Measurements from ENCODE around the gene TAX1BP3. TPM values are rescaled to one million over a fixed set of nuclear protein-coding genes. Genes with fewer than 3 reads are reported as not detected.

The TAX1BP3 gene
- total RNA-seq, 2 donors from 2014 or later, result 212 to 227 TPM

DNA sequence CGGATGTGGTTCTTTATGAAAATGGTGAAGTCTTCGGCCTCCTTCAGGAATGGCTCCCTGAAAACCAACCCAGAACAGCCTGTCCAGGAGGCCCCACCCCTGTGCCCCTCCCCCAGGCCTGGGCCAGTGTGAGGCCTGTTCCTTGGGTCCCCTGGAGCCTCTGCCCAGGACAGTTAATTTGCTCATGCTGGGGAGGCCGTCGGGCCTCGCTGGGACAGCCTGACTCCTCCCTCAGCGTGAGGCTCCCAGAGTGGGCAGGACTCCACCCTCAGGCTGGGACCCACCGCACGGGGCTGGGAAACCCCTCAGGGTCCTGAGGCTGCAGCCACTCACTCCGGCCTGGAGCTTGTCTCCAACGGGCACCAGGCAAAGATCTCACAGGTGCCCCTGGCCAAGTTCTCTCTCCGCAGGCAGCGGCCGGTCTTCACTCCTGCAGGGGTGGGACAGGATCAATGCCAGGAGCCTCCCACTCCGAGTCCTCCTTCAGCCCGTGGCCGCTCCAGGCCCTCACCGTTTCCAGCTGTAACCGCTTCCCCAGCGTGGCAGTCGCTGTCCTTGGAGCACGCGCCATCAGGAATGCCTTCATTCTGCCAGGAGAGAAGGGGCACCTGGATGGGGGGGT is 21.8 kb upstream of the TAX1BP3 start:
- Histone ChIP-seq H3K9me3 (no peaks in the 10 kb centered on the region), H3K4me1 (peaks cover 0 to 7% of the 10 kb centered on the region in 2 donors), H3K36me3 (no peaks in the 10 kb centered on the region), H3K27ac (no peak overlapping the region), H3K27me3 (peaks cover 0 to 7% of the 10 kb centered on the region in 2 donors), H3K4me3 (no peak overlapping the region)
- TF ChIP-seq, protein P1, sequence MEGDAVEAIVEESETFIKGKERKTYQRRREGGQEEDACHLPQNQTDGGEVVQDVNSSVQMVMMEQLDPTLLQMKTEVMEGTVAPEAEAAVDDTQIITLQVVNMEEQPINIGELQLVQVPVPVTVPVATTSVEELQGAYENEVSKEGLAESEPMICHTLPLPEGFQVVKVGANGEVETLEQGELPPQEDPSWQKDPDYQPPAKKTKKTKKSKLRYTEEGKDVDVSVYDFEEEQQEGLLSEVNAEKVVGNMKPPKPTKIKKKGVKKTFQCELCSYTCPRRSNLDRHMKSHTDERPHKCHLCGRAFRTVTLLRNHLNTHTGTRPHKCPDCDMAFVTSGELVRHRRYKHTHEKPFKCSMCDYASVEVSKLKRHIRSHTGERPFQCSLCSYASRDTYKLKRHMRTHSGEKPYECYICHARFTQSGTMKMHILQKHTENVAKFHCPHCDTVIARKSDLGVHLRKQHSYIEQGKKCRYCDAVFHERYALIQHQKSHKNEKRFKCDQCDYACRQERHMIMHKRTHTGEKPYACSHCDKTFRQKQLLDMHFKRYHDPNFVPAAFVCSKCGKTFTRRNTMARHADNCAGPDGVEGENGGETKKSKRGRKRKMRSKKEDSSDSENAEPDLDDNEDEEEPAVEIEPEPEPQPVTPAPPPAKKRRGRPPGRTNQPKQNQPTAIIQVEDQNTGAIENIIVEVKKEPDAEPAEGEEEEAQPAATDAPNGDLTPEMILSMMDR (IDR thresholded peaks at IDR 0.05), result no peak
- DNase-seq (ENCODE audit: low spot score), result no peak

DNA sequence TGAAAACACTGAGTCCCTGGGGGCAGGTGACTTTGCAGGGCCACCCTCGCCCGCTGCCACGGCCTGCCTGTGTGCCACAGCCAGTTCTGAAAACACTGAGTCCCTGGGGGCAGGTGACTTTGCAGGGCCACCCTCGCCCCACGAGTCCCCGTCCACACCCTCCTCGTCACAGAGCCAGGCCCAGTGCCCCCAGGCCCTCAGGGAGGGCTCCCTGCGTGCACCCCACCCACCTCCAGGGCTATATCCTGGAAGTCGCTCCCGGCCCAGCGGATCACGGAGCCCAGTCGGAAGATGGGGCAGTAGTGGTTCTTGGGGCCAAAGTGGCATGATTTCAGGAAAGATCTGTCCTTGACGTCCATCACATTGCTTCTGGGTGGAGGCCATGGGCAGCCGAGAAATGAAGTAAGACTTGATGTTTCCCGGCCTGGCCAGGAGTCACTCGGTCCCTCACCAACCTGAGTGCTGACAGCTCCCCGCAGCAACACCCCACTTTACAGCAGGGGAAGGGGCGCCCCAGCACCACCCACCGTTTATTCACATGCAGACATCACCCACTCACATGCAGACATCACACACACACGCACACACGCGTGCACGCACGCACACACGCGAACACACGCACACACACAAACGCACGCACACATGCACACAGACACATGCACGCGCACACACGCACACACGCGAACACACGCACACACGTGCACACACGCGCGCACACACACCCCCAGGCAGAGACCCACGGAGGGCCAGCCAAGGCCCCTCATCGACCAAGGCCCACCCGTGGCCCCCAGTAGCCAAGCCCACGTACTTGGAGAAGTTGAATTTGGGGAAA is 21.1 kb upstream of the TAX1BP3 start:
- Histone ChIP-seq H3K27me3 (peaks cover 0 to 4% of the 10 kb centered on the region in 2 donors), H3K27ac (no peak overlapping the region), H3K4me3 (no peak overlapping the region), H3K36me3 (no peaks in the 10 kb centered on the region), H3K9me3 (no peaks in the 10 kb centered on the region), H3K4me1 (no peaks in the 10 kb centered on the region)
- TF ChIP-seq, protein P1 (IDR thresholded peaks at IDR 0.05), result no peak
- no peak for DNase-seq (ENCODE audit: low spot score)

- no peak for DNase-seq (ENCODE audit: low spot score)
- Histone ChIP-seq H3K9me3 (no peaks in the 10 kb centered on the region), H3K27me3 (peaks cover 0 to 4% of the 10 kb centered on the region in 2 donors)
Measured at GRCh38 chr17:3688852-3689261, 20.5 kb upstream of the TAX1BP3 start.

DNA sequence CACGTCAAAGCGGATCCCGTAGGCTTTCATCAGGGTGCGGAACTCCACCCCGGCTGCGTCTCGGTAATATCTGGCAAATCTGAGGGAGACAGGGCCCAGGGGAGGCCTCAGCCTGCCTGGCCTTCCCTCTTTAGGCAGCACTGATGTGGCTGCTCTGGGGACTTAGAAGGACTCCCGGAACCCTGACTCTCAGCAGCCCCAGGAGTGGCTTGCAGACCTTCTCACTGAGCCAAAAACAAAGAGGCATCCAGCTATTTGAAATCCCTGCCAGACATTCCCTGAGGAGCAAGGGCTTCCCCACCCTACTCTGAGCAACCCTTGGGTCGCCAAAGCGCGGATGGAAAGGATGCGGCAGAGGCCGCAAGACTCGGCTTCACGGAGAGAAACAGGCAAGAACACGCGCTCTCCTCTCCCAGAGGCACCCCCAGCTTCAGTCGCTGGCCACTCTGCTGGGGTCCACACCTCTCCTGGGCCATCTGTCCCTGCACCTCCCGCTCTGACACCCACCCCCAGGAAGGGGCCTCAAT is 19.7 kb upstream of the TAX1BP3 start:
- H3K9me3 ChIP-seq, result no peaks in the 10 kb centered on the region
- H3K27me3 ChIP-seq, result peaks cover 0 to 4% of the 10 kb centered on the region in 2 donors
- H3K36me3 ChIP-seq, result no peaks in the 10 kb centered on the region
- TF ChIP-seq, protein P1 (IDR thresholded peaks at IDR 0.05), result no peak
- H3K4me1 ChIP-seq, result no peaks in the 10 kb centered on the region
- no peak overlapping the region for H3K4me3 ChIP-seq
- H3K27ac ChIP-seq, result no peak overlapping the region
- DNase-seq (ENCODE audit: low spot score), result no peak

More at GRCh38 chr17:3688852-3689261, 20.5 kb upstream of the TAX1BP3 start:
- Histone ChIP-seq H3K36me3 (no peaks in the 10 kb centered on the region), H3K27ac (no peak overlapping the region), H3K4me3 (no peak overlapping the region), H3K4me1 (no peaks in the 10 kb centered on the region)
- TF ChIP-seq, protein P1 (IDR thresholded peaks at IDR 0.05), result no peak

- Histone ChIP-seq H3K27me3 (peaks cover 0 to 4% of the 10 kb centered on the region in 2 donors), H3K4me1 (no peaks in the 10 kb centered on the region), H3K36me3 (no peaks in the 10 kb centered on the region), H3K4me3 (no peak overlapping the region), H3K27ac (no peak overlapping the region), H3K9me3 (no peaks in the 10 kb centered on the region)
- TF ChIP-seq, protein P1 (IDR thresholded peaks at IDR 0.05), result no peak
- no peak for DNase-seq (ENCODE audit: low spot score)
Measured at GRCh38 chr17:3685174-3685573, 16.8 kb upstream of the TAX1BP3 start.
